ENCODE measurements around the gene RASSF1.
"Not testable (repeated sequence)": the region's sequence is repeated elsewhere in the genome, so short reads cannot be mapped to it uniquely, and the experiment has no call there.

The RASSF1 gene

GRCh38 chr3:50298836-50299637, 41.6 kb downstream of the RASSF1 start, which contains the start of the genes HYAL3 and NAA80:
Gene HYAL3 (minus strand): TSS chr3:50299405. CDS start chr3:50295602, 3,803 bp downstream.
Gene NAA80 (minus strand): TSS chr3:50299405. CDS start chr3:50297463, 1,942 bp downstream.
- DNase-seq, result peak; percentile 95

GRCh38 chr3:50297896-50298725, 42.5 kb downstream of the RASSF1 start:
- no peak for DNase-seq

- DNase-seq, result no peak
These were observed 43.3 kb downstream of the RASSF1 start for GRCh38 chr3:50297384-50297775.

- DNase-seq, result no peak
These were observed 43.8 kb downstream of the RASSF1 start for GRCh38 chr3:50296721-50297383.

- DNase-seq, result no peak
These were observed 44.8 kb downstream of the RASSF1 start for GRCh38 chr3:50295553-50296431.

GRCh38 chr3:50294492-50295403, 45.9 kb downstream of the RASSF1 start:
- no peak for DNase-seq

- DNase-seq, result no peak
These were observed 46.5 kb downstream of the RASSF1 start for GRCh38 chr3:50294089-50294488.

GRCh38 chr3:50293079-50293801, 47.4 kb downstream of the RASSF1 start:
- DNase-seq, result no peak

- DNase-seq, result peak; percentile 93
These were observed 48.2 kb downstream of the RASSF1 start, which contains the start of gene IFRD2 for GRCh38 chr3:50292159-50293078. Gene IFRD2 (minus strand): TSS chr3:50292429. CDS start chr3:50292274, 155 bp downstream.

- no peak for DNase-seq
These were observed 50.4 kb downstream of the RASSF1 start for GRCh38 chr3:50290161-50290641.

GRCh38 chr3:50289130-50289529, 51.5 kb downstream of the RASSF1 start:
- no peak for DNase-seq

- no peak for DNase-seq
These were observed 52.1 kb downstream of the RASSF1 start for GRCh38 chr3:50288387-50289007.

GRCh38 chr3:50287262-50287661, 53.4 kb downstream of the RASSF1 start:
- no peak for DNase-seq

GRCh38 chr3:50286322-50287227, 54.1 kb downstream of the RASSF1 start:
- no peak for DNase-seq

- not testable (repeated sequence) for DNase-seq
These were observed 56.5 kb downstream of the RASSF1 start for GRCh38 chr3:50284121-50284520.

All from KG1 (cell line).